ENCODE data around the gene RAB11FIP4.

GRCh38 chr17:31486351-31487062 lies 95.0 kb downstream of the RAB11FIP4 start:
- TF ChIP-seq POLR2A (IDR thresholded peaks at IDR 0.05) (no peak), EP300 (IDR thresholded peaks at IDR 0.05) (no peak)
- TF ChIP-seq, protein P1, sequence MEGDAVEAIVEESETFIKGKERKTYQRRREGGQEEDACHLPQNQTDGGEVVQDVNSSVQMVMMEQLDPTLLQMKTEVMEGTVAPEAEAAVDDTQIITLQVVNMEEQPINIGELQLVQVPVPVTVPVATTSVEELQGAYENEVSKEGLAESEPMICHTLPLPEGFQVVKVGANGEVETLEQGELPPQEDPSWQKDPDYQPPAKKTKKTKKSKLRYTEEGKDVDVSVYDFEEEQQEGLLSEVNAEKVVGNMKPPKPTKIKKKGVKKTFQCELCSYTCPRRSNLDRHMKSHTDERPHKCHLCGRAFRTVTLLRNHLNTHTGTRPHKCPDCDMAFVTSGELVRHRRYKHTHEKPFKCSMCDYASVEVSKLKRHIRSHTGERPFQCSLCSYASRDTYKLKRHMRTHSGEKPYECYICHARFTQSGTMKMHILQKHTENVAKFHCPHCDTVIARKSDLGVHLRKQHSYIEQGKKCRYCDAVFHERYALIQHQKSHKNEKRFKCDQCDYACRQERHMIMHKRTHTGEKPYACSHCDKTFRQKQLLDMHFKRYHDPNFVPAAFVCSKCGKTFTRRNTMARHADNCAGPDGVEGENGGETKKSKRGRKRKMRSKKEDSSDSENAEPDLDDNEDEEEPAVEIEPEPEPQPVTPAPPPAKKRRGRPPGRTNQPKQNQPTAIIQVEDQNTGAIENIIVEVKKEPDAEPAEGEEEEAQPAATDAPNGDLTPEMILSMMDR (IDR thresholded peaks at IDR 0.05) = no peak
